ENCODE data around the gene ATP8B2. TPM values are rescaled to one million over a fixed set of nuclear protein-coding genes. Genes with fewer than 3 reads are reported as not detected.

ATP8B2 gene
- total RNA-seq, 4 donors from 2014 or later = 18.6 to 56.9 (median 31.8) TPM

- H3K27me3 ChIP-seq = no peaks in the 10 kb centered on the region
- no peaks in the 10 kb centered on the region for H3K9me3 ChIP-seq
- TF ChIP-seq POLR2A (IDR thresholded peaks at IDR 0.05) = no peak
- no peak for TF ChIP-seq CTCF (IDR thresholded peaks at IDR 0.05)
- H3K27ac ChIP-seq = no peak overlapping the region
- no peak for DNase-seq
- H3K4me1 ChIP-seq = no peaks in the 10 kb centered on the region
- no peak overlapping the region for H3K4me3 ChIP-seq
- H3K36me3 ChIP-seq = no peaks in the 10 kb centered on the region
Measured at GRCh38 chr1:154379301-154379700, 54.0 kb downstream of the ATP8B2 start.

GRCh38 chr1:154384650-154385489 lies 59.5 kb downstream of the ATP8B2 start:
- Histone ChIP-seq H3K4me1 (peaks cover 0 to 8% (median 0%) of the 10 kb centered on the region in 4 donors), H3K4me3 (no peak overlapping the region), H3K27me3 (no peaks in the 10 kb centered on the region), H3K27ac (peak overlapping the region in 3 of 4 donors; percentile 2 to 76 (median 22)), H3K36me3 (no peaks in the 10 kb centered on the region), H3K9me3 (no peaks in the 10 kb centered on the region)
- DNase-seq = no peak
- no peak for TF ChIP-seq CTCF (IDR thresholded peaks at IDR 0.05)
- no peak for TF ChIP-seq POLR2A (IDR thresholded peaks at IDR 0.05)

GRCh38 chr1:154386643-154387352 lies 61.5 kb downstream of the ATP8B2 start:
- Histone ChIP-seq H3K9me3 (no peaks in the 10 kb centered on the region), H3K27ac (peak overlapping the region in 2 of 4 donors; percentile 41 to 76), H3K4me1 (peaks cover 0 to 8% (median 0%) of the 10 kb centered on the region in 4 donors), H3K4me3 (peak overlapping the region in 1 of 4 donors; percentile 6), H3K36me3 (no peaks in the 10 kb centered on the region), H3K27me3 (no peaks in the 10 kb centered on the region)
- peak in 2 of 3 donors; percentile 51 to 64 for DNase-seq
- TF ChIP-seq CTCF (IDR thresholded peaks at IDR 0.05) (no peak), POLR2A (IDR thresholded peaks at IDR 0.05) (no peak)

- no peaks in the 10 kb centered on the region for H3K36me3 ChIP-seq
- H3K4me3 ChIP-seq = no peak overlapping the region
- TF ChIP-seq CTCF (IDR thresholded peaks at IDR 0.05) = no peak
- TF ChIP-seq POLR2A (IDR thresholded peaks at IDR 0.05) = no peak
- no peak for DNase-seq
- no peak overlapping the region for H3K27ac ChIP-seq
- H3K9me3 ChIP-seq = no peaks in the 10 kb centered on the region
- H3K27me3 ChIP-seq = no peaks in the 10 kb centered on the region
- peaks cover 0 to 4% (median 0%) of the 10 kb centered on the region in 4 donors for H3K4me1 ChIP-seq
Measured at GRCh38 chr1:154391086-154391770, 65.9 kb downstream of the ATP8B2 start.

- H3K27ac ChIP-seq = peak overlapping the region in 1 of 4 donors; percentile 25
- no peak for DNase-seq
- no peaks in the 10 kb centered on the region for H3K27me3 ChIP-seq
- H3K4me1 ChIP-seq = no peaks in the 10 kb centered on the region
- H3K9me3 ChIP-seq = no peaks in the 10 kb centered on the region
- TF ChIP-seq CTCF (IDR thresholded peaks at IDR 0.05) (no peak), POLR2A (IDR thresholded peaks at IDR 0.05) (no peak)
- H3K36me3 ChIP-seq = no peaks in the 10 kb centered on the region
- no peak overlapping the region for H3K4me3 ChIP-seq
Measured at GRCh38 chr1:154398141-154398540, 72.8 kb downstream of the ATP8B2 start.

Measured in Peyer's patch (tissue), 4 donors.